Hematopoietic multipotent progenitor cell treated with erythropoietin and hydrocortisone succinate and interleukin-3 and kit ligand, for 15 days (in vitro differentiated cells): Measurements from ENCODE around the gene ANKRA2.

Experiments
- DNase-seq: peaks from one replicate; pipeline ENCODE4 v3.0.0-alpha.2; 2015; ENCODE audit warnings: low spot score

Gene ANKRA2, protein sequence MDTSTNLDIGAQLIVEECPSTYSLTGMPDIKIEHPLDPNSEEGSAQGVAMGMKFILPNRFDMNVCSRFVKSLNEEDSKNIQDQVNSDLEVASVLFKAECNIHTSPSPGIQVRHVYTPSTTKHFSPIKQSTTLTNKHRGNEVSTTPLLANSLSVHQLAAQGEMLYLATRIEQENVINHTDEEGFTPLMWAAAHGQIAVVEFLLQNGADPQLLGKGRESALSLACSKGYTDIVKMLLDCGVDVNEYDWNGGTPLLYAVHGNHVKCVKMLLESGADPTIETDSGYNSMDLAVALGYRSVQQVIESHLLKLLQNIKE

DNA sequence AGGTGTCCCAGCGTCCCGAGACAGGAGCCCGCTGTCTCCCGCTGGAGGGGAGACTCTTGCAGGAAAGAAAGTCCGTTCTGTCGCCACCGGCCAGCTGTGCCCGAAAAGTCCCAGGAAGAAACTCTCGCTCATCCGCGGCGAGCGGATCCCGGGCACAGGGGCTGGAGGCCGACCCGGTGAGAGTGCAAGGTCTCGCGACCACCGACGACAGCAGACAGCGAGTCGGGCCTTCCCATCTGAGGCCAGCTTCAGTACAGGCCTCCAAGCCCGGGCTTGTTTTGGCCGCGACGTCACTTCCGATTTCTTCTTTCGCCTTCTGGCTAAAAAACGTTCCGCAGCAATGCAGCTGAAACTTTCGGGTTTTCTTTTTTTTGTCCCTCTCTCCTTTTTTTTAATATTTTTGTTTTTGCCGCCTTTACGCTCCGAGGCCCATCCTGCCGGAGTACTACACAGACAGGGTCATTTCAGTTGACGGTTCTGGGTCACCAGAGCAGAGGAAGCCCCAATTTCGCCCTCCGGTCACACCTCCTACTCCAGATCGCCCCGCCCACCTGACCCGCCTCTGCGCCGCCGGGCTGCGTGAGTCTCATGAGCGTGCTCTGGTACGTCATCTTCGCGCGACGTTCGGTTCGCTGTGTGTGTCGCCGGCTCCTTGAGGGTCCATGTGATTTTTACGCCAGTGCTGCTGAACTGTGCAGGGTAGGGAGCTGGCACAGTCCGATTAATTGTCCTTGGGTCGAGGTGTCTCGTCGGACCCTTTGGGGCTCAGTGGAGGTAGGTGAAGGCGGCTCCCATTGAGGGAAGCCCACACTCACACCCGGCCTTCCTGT, at the start of gene ANKRA2, which contains the start of gene UTP15:
Gene ANKRA2, minus strand, starts transcription at position 501 of the 830 bp plus-strand sequence. CDS start 2,758 bp downstream, outside the sequence.
Gene UTP15, plus strand, starts transcription at position 605 of the 830 bp plus-strand sequence. CDS start 1,602 bp downstream, outside the sequence.
- DNase-seq = peak; percentile 98

DNA sequence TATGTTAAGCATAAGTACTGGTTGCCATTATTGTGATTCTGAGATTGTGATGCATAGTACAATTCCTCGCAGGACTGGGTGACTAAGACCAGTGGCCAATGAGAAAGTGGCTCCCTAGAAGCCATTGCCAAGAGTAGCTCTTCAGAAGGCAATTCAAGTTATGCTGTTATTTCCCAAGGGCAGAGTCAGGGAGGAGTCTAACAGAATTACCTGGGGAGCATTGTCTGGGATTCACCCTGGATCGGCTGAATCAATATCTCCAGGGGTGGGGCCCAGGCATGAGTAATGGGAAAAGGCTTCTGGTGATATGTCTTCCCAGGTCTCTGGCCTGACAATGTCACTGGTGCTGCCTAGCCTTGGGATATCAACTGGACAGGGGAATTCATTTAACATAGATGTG, 49.6 kb upstream of the ANKRA2 start:
- DNase-seq = no peak

DNA sequence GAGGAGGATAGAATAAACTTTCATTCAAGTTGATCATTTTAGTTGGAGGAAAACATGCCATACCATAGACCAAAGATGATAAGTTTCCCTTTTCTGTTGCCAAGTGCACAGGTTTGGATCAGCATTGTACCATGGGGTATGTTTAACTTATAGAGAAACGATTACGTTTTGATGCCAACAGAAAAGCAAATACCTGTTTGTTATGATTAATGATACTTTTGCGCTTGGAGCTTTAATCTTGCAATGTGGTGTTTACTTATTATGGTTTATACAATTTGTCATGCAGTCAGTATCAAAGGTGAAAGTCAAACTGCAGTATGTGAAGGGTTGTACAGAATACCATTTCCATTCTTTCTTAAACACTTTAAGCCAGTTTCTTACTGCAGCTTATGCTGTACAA, 47.4 kb upstream of the ANKRA2 start:
- no peak for DNase-seq

DNA sequence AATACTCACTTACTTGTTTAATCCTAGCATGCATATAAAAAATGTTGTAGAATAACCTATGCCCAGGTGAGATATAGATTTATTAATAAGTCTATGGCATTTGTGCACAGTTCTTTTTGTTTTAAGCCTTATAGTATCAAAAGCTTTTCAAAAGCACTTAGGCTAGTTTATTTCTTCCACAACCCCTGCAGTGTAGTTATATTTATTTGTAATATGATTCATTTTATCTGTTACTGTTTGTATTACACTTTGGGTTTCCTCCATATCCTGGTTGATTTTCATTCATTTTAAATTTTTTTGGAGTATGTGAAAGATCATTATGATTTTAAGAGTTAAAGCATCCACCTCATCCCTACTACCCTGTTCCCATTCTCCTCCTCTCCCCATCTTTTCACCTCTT, 41.8 kb upstream of the ANKRA2 start:
- no peak for DNase-seq

DNA sequence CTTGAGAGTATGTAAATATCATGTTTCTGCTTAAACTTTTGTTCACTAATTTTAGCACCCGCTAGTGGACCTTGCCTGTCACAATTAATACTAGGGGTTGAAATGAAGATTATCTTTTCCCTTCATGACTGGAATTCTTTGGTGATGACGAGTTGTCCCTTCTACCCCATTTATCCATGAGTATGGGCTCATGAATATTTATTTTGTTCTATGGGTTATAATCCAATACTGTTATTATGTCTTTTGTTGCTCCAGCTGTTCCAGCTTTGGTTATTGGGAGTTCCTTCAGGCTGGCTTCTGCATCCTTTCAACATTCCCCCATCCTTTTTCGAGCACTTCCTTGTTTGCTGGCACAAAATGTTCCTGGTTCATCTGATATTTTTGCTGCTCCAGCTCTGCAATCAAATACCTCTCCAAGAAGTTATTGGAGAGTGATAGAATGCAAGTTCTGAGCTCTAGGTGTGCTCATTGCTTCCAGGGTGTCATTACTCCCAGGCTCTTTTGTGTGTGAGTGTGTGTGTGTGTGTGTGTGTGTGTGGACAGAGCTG, 40.8 kb upstream of the ANKRA2 start:
- DNase-seq = no peak

DNA sequence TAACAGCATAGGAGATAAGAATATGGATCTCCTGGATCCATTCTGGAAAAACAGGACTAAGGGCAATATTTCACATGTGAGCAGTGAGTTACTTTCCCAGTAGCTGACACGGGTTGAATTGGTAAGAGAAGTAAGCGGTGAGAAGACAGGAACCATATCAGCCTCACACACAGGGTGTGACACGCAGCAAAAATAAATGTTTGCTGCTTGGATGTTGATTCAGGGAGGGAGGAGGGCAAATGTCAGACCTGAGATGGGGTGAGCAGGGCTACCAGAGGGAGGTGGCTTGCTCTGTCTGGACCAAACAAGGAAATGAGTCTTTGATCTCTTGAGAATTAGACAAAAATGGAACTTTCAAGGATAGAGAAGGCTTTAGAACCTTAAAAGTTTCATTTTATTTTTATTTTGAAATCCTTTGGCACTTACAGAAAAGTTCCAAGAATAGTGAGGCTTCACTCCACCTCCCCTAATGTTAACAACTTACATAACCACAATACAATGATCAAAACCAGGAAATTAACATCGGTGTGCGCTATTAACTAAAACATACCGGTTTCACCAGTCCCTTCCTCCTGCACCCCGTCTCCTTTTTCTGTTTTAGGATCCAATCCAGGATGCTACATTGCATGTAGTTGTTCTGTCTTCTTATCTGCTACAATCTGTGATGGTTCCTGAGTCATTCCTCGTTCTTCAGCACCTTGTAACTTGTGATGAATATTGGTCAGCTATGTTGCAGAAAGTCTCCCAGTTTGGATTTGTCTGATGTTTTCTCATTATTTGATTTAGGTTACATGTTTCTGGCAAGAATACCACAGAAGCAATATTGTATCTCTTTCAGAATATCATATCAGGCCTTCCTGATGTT, 40.0 kb upstream of the ANKRA2 start:
- DNase-seq = no peak

DNA sequence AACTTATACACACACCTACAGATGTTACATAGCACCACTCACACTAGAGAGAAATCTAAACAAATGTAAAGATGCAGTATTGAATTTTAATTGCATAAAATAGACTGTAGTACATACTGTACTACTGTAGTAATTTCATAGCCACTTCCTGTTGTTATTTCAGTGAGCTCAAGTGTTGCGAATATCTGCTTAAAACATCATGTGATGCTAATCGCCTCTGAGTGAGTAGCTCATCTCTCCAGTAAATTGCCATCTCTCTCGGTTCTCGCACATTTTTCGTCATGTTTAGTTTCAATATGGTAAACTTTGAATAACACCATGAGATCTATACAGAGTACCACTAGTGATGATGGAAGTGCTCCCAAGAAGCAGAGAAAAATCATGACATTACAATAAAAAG, 38.6 kb upstream of the ANKRA2 start:
- no peak for DNase-seq

DNA sequence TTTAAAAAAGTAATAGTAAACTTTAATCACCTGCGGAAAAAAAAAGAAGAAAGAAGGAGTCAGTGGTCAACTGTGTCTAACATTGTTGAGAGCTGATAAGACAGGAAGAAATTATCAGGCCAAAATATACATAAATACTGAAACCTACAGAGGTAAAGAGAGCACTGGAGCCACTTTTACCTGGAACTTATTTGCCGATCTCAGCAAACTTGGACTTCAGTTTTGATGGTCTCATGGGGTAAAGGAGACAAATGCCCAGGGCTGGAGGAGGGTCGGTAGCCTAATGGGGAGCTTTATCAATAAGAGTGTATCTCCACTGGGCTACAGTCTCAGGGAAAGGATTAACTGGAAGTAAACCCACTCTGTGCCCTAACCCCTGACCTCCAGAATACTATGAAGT, 33.9 kb upstream of the ANKRA2 start:
- no peak for DNase-seq

DNA sequence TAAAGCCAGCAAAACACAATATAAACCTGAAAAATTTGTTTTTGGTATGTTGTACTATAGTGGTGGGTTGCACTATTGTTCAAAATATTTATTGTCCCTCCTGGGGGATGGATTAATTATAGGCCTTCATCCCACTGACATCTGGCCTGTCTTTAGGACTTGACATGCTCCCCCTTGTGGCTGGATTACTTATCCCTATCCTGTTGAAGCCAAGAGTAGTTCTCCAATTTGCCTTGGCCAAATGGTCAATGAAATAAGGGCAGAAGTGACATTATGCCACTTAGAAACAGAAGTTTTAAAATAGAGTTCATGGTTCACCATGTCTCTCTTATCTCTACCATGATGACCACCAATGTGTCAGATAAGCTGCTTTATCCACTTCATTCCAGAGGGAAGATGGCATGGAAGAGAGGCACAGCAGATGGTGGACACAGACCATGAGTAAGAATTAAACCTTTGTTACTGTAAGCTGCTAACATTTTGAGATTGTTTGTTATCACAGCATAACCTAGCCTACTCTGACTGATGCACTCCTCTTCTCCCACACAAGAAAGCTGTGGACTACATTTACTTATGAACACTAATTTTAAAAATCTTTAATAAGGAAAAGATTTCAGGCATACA, 31.4 kb upstream of the ANKRA2 start:
- peak; percentile 43 for DNase-seq

DNA sequence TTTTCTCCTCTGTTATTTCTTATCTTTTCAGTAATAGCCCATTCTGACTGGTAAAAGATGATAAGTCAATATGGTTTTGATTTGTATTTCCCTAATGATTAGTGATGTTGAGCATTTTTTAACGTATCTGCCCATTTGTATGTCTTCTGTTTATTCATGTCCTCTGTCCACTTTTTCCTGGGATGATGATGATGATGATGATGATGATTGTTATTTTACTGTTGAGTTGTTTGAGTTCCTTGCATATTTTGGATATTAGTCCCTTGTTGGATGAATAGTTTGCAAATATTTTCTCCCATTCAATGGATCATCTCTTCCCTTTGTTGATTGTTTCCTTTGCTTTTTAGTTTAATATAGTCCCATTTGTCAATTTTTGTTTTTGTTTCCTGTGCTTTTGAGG, 27.1 kb upstream of the ANKRA2 start:
- no peak for DNase-seq

DNA sequence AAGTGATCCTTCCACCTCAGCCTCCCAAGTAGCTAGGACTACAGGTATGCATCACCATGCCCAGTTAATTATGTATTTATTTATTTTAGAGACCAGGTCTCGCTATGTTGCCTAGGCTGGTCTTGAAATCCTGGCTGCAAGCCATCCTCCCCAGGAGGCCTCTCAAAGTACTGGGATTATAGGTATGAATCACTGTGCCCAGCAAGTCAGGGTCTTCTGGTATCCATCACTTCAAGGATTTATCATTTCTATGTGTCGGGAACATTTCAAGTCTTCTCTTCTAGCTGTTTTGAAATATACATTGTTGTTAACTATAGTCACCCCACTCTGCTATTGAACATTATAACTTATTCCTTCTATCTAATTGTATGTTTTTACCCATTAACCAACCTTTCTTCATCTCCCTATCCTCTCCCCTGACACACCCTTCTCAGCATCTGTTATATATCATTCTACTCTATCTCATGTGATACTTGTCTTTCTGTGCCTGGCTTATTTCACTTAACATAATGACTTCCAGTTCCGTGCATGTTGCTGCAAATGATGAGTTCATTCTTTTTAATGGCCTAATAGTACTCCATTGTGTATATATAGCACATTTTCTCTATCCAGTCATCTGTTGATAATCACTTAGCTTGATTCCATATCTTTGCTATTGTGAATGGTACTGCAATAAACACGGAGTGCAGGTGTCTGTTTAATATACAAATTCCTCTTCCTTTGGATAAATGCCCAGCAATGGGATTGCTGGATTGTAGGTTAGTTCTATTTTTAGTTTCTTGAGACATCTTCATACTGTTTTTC, 26.5 kb upstream of the ANKRA2 start:
- DNase-seq = no peak

DNA sequence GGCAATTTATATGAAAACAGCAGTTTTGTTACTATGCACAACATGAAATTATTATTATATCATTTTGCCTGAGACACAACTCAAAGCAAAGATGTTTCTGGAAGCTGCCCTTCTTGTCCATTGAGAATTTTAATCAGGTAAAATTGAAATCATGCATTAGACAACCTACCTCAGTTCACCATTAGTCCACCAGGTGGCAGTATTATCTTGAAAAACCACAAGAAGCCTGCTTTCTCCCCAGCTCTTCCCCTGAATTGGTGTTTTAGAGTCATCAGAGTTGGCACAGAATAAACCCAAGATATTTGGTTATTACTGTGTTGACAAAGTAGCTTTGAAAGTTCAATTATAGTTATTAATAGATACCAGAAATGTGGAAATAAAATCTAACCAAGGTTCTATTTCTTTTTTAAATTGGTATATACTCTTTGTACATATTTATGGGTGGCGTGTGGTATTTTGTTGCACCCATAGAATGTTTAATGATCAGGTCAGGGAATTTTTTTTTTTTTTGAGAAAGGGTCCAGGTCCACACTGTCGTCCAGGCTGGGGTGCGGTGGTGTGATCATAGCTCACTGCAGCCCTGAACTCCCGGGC, 25.8 kb upstream of the ANKRA2 start:
- DNase-seq = peak; percentile 77

DNA sequence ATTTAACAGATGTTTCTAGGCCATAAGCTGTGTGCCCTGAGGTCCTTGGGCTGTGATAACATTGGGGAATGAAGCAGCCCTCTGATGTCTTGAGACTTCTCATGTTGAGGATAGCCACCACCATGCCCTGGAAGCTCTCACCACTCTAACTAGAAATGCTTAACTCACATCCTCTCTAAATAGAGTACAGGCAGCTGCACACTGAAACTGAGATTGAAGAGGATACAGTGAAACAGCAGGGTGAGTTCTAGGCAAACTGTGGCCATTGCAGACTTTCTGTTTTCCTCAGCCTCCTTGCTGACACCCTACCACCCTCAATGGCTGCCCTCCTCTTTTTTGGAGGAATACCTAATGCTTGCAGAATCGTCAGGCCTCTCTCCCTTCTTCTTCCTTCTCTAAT, 22.5 kb upstream of the ANKRA2 start:
- DNase-seq = no peak

DNA sequence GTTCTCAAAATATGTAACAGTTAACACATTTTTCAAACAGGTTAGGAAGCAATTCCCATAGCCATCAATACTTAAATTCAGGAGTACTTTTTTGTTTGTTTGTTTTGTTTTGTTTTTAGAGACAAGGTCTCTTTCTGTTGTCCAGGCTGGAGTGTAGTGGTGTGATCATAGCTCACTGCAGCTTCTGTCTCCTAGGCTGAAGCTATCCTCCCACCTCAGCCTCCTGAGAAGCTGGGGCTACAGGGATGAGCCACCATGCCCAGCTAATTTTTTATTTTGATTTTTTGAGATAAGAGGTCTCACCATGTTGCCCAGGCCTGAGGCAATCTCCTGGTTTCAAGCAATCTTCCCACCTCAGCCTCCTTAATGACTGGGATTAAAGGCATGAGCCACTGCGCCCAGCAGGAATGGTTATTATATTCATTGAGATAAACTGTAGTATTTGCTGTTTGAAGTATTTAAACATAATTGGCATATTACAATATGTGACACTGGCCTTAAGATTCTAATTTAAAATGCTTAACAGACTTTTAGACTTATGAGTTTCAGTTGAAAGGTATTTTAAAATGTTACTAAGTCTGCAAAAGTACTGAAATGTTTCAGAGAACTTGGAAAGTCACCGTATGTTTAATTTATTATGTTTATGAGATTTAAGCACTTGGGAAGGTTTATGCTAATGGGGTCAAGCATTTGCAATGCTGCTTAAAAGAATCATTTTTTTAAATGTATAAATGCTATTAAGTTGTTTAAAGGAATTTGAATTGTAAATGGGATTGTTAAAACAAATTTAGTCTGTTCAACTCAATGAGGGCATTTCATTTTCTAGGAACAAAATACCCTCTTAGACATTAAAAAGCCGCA, 17.1 kb upstream of the ANKRA2 start:
- no peak for DNase-seq

DNA sequence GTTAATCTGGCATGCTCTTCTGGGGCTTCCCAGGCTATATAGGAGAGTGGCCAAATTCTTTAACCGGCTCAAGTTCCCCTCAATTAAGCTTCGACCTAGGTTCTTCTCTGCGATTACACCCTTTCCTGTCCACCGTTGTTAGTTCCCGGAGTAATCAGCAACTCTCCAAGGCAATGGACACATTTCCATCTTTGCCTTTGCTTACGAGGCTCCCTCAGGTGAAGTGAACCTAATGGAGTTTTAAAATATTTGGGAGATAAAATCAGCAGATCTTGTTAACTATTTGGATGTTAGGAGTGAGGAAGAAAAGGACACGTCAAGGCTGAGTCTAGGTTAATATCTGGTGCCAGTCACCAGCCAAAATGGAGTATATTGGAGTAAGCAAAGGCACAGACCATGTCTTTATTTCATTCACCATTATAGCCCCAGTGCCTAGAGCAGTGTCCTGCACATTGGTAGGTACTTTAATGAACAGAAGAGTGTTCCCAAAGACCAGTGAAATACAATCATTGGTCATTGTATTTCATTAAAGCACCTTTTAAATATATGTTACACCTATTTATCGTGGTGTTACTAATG, 619 bp upstream of the ANKRA2 start:
- DNase-seq = no peak

DNA sequence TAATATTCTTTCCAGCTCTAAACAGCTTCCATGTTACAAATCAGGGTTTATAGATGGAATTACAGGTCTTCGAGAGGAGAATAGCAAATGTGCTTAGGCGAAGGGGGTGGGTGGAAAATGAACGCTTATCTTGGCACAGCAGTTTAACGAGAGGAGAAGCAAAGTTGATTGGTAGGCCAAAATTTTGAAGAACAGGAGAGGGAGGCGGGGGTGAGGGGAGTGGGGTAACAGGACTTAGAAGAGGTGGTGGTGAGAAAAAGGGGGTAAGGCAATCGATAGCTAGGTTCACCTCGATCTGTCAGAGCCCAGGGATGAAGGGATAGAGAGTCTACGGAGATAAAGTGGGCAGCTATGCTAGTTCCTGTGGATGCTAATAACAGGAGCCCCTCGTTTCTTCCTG, 764 bp downstream of the ANKRA2 start:
- peak; percentile 68 for DNase-seq

DNA sequence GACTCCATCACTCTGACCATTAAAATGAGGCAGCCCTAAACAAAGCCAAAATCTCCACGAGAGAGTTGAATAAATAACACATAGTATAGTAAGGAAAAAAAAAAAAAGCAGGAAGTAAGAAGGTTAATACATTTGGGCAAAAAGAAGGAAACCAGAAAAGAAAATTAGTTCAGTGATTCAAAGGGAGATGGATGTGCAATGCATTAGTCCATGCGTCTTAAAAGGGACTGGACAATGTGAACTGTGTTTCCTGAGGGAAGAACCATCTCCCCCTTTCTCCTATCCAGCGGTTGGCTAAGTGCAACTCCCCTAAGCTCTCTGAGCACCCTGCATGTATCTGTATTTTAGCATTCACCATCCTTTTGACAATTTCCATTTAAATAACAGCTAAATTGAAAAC, 1.4 kb downstream of the ANKRA2 start:
- peak; percentile 8 for DNase-seq

DNA sequence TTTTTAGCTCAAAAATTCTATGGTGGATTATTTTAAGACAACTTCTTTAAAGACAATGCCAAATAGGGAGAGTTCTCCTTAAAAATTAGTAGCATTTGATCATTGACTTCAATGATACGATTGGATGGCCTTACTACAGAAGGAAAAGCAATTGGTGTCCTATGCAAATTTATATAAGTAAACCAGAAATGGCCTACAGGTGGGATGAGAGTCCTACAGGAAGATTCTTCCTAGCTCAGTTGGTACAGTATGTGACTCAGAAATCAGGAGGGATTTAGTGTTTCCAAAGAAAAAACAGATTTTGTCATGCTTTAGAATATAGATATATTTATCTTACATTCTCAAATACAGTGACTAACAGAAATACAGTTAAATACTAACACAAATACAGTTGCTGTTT, 6.5 kb downstream of the ANKRA2 start:
- no peak for DNase-seq

DNA sequence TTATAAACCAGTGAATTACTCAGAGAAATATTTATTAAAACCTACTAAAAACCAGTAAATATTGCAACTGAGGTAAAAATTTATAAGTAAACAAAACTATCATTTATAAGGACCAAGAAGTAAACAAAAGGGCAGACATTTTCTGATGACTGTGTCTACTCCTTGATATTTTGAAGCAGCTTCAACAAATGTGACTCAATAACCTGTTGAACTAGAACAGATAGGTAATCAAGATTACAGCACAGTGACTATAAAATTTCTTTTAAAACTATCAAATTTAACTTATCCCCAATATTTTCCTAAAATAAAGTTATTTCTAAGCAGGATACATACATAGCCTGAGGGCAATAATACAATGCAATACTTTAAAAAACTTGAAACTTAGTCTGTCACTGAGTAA, 12.8 kb downstream of the ANKRA2 start:
- DNase-seq = no peak
